NCI-H345 treated with DMSO at 0.1 percent for 48 hours (cell line): Measurements from ENCODE around the gene PRH2.

Experiments
- DNase-seq: peaks from one replicate; lab custom pipeline; 2025; ENCODE audit not compliant: unreplicated experiment; lab: John Stamatoyannopoulos, UW

PRH2 gene

DNA sequence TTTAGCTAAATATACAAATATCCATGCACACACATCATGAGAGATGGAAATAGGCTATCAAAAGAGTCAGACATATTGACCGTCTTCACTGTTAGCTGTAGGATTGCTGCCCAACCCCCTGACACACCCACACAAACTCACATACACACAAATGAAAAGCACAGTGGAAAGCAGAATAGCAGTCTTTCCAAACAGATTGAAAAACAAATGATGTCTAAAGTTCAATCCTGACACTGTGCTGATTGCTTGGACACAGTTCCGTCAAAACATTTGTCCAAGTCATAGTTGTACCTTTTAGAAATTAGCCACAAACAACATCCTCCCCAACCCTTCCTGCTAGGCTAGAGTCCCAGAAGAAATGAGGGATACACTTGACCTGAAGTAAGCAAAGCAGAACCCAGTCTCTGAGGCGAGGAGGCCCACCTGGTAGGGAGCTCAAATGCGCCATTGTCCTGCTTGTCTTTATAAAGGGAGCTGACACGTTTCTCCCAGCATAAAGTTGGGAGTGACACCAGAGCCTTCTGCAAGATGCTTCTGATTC is at the start of gene PRH2:
Gene PRH2 (plus strand): TSS at position 491 of the 541 bp plus-strand sequence. CDS start 38 bp downstream, at position 529.
- DNase-seq, result no peak

GRCh38 chr12:10884086-10884725 is 44.8 kb upstream of the PRH2 start, which contains the start of gene PRH1:
PRH1 (minus strand) TSS chr12:10884255; CDS start chr12:10884217, 38 bp downstream.
- DNase-seq, result no peak

DNA sequence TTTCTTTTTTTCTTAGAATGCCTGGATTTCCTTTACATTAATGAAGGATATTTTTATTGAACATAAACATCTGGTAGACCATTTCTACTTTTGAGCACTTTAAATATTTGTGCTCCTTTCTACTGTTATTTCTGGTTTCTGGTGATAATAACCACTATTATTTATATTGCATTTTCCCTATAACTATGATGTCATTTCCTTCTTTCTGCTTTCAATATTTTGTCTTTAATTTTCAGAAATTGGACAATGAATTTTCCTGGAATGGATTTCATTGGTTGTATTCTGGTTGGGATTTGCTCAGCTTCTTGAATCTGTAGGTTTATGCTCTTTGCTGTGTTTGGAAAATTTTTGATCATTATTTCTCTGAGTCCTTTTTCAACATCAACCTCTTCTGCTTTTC is 39.8 kb upstream of the PRH2 start:
- no peak for DNase-seq

DNA sequence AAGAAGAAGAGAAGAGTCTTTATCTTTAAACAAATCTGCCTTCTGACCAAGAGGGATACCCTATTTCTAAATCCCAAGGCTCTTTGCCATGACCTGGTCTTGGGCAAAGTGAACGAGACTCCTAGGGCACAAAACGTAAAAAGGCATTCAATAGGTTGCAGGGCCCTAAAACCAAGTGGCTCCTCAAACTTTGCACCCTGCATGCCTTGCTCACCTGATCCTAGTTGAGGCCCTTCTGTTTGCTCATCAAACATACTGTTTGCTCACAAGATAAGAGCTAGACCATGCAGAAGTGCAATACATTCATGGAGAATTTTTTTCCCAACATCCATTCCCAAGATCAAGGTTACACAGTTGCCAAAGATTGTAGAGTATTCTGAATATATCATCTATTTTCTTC is 37.1 kb upstream of the PRH2 start:
- DNase-seq, result no peak

DNA sequence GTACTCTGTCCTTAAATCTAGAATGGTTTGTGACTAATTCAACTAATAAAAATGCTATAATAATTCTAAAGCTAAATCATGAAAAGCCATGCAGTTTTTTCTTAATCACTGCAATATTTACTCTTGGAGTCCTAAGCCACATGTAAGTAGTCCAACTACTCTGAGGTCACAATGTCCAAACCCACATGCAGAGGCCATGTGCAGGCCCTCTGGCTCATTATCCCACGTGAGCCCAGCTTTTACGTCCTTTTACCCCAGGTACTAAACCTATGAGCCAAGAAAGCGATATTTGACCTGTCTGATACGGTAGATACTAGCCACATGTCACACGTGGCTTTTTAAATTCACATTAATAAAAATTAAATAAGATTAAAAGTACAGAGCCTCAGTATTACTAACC is 32.2 kb upstream of the PRH2 start:
- DNase-seq, result no peak

- no peak for DNase-seq
These were observed 28.5 kb upstream of the PRH2 start for GRCh38 chr12:10900530-10900929.

DNA sequence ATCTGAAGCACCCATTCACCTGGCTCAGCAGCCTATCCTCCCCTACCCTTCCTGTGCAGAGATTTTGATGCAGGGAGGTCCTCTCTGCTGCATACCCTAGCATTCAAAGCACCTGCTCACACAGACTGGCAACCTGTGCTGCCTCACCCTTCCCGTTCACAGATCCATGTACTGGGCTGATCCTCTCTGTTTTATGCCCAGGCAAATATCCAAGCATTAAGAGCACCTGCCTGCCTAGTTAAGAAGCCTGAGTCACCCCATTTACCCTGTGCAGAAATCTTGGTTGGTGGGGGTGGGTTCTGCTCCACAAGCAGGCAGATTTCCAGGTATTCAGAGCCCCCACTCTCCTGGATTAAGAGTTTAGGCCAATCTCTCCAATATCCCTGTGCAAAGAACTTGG is 28.1 kb upstream of the PRH2 start:
- no peak for DNase-seq

- no peak for DNase-seq
These were observed 27.6 kb upstream of the PRH2 start for GRCh38 chr12:10901427-10901826.

DNA sequence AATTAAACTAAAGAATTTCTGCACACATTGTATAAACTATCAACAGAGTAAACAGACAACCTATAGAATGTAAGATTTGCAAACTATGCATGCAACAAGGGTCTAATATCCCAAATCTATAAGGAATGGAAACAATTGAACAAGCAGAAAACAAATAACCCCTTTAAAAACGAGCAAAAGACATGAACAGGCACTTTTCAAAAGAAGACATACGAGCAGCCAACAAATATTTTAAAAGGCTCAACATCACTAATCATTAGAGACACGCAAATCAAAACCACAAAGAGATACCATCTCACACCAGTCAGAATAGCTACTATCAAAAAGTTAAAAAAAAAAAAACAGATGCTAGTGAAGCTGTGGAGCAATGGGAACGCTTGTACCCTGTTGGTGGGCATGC is 24.4 kb upstream of the PRH2 start:
- no peak for DNase-seq

DNA sequence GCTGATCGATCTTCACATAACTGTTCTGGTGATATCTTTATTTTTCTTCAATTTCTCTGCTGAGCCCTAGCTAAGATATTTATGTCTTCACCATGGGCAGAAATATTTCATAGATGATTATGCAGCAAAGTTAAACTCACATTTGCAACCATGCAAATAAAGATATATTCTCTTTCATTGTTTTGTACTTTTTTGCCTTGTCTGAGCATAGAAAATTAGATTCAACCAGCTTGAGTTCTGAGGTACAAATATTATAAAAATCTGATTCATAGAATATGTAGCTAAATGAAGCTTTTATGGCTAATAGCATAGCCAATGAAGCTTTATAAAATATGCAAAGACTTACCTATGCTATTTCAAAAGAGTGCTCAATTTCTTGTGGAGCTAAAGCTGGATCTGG is 19.6 kb upstream of the PRH2 start, which contains the start of gene TAS2R13:
Gene TAS2R13 (minus strand): TSS at position 101 of the 400 bp plus-strand sequence. CDS start 264 bp downstream, outside the sequence.
- no peak for DNase-seq

DNA sequence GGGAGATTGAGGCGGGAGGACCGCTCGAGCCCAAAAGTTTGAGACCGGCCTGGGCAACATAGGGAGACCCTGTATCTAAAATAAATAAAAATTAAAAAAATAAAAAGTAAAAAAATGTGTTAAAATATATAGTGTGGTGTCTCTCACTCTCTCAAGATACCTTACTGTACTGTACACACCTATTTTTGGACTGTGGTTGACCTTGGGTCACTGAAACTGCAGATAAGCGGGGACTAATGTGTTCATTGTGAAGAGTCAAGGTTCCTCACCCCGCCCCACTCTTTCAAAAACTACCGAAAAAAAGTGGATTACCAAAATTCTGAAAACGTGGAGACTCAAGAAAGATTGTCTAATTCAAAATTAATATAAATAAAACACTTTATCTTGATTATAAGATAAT is 18.7 kb upstream of the PRH2 start:
- DNase-seq, result no peak

- no peak for DNase-seq
These were observed 9.2 kb upstream of the PRH2 start for GRCh38 chr12:10919809-10920208.

- no peak for DNase-seq
These were observed 2.8 kb upstream of the PRH2 start for GRCh38 chr12:10926269-10926668.

DNA sequence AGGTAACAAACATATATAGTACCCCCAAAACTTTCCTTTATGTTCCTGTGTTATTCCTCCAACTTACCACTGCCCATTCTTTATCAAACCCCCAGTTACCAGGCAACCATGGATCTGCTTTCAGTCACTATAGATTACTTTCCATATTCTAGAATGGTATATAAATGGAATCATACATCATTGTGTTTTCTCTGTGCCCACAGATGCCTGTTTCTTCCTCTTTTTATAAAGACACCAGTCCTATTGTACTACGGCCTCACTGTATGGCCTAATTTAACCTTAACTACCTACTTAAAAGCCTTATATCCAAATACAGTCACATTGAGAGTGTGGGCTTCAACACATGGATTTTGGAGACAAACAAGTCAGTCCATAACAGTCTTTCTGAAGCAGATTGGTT is 7.5 kb downstream of the PRH2 start:
- no peak for DNase-seq

DNA sequence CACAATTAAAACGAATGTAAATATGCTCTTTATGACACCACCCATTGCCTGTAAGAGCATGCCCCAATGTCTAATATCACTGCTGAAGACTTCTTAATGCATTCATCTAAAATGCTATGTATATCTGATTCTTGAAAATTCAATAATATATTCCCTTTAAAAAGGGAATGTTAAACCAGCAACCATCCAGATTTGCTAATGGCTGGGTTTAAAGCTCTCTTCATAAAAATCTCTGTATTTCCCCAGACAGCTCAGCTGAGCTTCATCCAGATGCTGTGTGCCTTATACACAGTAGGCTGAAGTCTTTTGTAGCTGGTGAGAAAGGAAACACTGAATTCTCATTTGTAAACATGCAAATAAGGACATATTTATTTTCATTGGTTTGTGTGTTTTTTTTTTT is 10.1 kb downstream of the PRH2 start, which contains the start of gene TAS2R14:
Gene TAS2R14 (minus strand): TSS at position 101 of the 400 bp plus-strand sequence. CDS start 56 bp downstream, at position 45.
- DNase-seq, result no peak

DNA sequence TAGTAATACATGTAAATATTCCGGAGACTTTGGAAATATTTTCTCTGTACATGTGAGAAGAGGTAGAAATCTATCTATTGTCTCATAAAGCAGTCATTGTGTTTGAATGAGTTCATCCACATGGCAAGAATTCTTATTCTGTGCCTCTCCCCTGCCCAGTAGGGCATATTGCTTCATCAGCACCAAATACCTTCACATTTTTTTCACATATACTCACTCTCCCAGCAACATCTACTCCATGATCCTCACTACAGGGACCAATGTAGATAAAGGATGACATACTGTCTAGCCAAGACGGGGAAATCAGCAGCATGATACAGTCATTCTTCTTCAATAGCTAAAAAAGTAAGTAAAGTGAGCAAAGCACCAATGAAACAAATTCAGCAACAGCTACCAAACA is 11.4 kb downstream of the PRH2 start:
- DNase-seq, result no peak

DNA sequence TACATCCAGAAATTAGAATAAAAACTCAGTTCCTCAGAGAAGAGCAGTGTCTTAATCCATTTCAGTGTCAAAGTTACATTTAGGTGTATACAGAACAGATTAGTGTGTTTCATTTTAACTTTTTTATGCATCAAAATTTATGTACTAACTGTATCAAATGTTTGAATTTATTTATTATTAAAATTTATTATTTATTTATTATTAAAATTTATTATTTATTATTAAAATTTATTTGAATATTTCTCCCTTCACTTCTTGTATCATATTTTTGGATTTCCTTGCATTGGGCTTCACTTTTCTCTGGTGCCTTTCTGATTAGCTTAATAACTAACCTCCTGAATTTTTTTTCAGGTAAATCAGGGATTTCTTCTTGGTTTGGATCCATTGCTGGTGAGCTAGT is 12.3 kb downstream of the PRH2 start:
- DNase-seq, result no peak

- DNase-seq, result no peak
These were observed 13.0 kb downstream of the PRH2 start for GRCh38 chr12:10941916-10942607.

DNA sequence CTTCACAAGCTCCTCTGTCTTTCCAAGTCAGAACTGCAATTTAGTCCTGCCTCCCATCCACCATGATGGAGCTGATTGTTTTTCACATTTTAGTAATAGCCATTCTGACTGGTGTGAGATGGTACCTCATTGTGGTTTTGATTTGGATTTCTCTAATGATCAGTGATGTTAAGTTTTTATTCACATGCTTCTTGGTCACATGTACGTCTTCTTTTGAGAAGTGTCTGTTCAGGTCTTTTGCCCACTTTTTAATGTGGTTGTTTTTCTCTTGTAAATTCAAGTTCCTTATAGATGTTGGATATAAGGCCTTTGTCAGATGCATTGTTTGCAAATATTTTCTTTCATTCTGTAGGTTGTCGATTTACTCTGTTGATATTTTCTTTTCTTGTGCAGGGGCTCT is 14.1 kb downstream of the PRH2 start:
- no peak for DNase-seq

- DNase-seq, result no peak
These were observed 23.6 kb downstream of the PRH2 start for GRCh38 chr12:10952645-10953044.

- no peak for DNase-seq
These were observed 27.0 kb downstream of the PRH2 start for GRCh38 chr12:10956085-10956484.

- DNase-seq, result no peak
These were observed 28.7 kb downstream of the PRH2 start for GRCh38 chr12:10957741-10958140.
